Stimulated activated CD4-positive, alpha-beta T cell treated with anti-CD3 and anti-CD28 coated beads, Interleukin-4, amount 100 ng/mL, for 4 hours (primary cell): ENCODE results near the gene NF1.

ENCODE experiments used
- DNase-seq, 2 experiments: peaks; one replicate each; pipeline ENCODE4 v3.0.0-alpha.2; 2020

The NF1 gene

DNA sequence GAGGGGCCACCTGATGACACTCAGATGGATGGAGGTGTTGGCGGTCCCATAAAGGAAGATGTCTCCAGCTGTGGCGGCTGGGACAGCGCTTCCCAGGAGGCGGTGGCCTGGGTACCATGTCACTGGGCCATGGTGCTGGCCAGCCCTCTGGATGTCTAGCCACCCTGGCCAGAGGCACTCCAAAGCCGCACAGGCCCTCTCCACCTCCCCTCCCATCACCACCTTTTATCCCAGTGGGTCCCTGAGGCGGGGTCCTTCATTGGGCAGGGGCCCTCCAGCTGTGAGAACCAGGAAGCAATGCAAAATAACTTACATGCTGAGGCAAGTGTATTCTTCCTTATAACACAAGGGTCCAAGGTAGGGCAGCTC is 319.8 kb downstream of the NF1 start:
- no peak for DNase-seq

DNA sequence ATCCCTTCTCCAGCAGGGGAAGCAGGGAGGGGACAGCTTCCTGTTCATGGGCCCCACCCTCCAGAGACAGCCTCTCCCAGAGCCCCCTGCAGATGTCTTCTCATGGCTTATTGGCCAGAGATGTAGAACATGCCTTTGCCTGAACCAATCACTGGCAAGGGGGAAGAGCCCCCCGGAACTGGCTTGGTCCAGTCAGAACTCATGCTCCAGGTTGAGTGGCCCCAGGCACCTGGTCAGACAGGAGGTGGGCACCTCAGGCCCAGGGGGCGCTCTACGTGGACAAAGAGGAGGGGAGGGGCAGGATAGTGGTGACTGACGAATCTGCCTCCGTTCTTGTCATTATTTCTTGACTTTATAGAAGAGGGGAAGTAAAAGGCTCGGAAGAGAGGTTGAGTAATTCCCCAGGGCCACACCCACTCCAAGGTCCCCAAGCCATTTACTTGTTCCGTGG is 320.3 kb downstream of the NF1 start:
- DNase-seq: no peak

DNA sequence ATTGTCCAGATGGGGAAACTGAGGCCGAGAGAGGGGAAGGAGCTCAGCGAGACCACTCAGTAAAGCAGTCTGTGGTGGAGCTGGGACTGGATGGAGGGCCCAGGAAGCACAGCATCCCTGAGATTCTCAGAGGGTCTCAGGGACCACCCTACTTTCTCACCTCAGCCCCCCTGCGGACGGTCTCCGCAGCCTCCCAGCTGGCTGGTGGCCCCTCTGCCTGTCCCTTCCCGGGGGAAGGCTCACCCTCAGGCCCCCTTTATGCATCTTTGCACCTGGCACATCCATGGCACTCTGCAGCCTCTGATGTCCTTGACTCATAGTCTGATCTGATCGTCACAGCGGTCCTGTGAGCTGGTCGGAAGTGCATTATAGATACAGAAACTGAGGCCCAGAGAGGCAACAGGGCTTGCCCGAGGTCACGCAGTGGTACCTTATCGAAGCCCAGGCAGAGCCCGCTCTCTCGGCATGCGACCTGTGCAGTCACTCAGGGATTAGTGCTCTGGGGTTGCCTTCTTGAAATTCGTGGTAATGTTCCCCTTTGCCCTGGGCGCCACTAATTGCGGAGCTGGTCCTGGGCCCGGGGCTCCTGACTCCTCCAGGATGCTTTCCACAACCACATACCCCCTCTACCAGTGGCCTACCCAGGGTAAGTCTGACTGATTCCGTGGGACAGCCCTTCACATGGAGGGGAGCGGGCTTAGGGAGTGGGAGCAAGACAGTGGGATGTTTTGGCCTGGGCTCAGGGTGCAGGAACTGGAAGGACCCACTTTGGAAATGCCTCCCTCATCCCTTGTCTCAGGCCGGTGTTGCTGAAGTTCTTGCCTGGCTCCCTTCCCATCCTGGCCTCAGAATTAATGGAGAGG is 321.1 kb downstream of the NF1 start:
- DNase-seq: no peak

DNA sequence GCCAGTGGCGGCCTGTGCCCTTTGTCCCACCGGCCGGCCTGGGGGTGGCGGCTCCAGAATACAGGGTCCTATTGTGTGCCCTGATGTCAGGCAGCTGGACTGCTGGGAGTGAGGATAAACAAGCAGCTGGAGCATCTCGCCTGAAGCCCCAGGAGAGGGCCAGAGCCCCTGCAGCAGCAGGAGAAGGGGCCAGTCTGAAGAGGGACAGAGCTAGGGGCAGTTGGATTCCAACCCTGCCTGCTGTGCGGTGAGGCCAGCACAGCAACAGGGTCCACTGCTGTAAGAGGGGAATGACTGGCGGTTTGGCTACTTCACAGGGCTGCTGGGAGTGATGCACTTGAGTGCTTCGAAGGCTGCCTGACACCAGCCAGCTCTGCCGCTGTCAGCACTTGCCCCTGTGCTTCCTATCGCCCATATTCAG is 321.7 kb downstream of the NF1 start:
- no peak for DNase-seq

DNA sequence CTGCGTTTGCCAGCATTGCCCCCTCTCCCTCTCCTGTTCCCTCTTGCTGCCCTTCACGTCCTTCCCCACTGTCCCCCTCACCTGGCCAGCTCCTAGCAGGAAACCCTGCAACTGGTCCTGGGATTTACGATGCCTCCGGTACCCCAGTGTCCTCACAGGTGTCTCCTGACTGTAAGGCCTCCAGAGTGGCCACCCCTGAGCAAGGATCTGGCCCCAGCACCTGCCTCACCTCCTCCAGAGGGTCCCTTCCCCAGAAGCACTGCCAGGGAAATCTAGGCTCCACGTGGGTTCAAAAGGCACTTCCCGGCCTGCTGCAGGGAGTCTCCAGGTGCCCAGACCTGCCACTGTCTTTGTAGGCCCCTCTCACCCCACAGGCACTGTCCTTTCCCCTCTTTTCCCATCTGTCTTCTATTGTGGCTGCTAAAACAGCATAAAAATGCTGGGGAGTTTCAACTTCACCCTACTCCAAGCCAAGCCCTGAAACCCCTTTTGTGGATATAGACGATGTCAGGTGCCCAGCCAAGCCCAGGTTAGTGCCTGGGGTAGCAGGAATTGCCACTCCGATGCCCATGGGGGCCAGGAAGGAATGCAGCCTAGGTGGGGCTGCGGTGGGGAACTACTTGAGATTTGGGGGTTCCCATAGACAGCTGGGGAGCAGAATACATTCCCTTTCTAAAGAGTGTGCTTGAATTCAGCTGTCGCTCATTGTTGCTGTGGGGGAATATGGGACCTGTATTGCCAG is 322.4 kb downstream of the NF1 start:
- no peak for DNase-seq

DNA sequence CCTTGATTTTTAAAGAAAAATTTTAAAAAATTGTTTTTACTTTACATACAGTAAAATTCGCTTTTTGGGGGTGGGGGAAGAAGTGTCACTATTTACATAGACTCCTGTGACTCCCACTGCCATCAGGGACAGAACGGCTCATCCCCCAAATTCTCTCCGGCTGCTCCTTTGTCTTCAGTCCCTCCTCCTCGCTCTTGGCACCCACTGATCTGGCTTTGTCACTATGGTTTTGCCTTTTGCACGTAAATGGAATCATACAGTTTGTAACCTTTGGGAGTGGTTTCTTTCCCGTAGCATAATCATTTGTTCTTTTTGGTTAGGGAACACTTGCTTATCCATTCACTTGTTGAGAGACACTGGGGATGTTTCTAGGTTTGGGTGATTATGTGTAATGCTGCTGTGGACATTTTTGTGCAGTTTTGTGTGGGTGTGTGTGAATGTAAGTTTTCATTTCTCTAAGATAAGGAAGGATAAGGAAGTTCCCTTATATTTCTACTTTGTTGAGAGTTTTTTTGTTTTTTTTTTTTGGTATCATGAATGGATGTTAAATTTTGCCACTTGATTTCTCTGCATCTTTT is 324.1 kb downstream of the NF1 start:
- no peak for DNase-seq

DNA sequence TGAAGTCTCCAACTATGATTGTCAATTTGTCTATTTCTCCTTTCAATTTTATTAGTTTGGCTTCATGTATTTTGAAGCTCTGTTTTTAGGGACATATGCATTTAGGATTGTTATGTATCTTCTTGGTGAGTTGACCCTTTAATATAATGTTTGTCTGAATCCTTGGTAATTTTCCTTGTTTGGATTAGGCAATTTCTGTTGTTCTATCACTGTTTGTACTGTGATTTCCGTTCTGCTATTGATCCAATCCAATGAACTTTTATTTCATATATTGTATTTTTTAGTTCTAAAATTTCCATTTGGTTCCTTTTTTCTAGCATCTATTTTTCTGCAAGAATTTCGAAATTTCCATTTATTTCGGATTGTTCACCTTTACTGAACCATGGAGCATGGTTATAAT is 327.7 kb downstream of the NF1 start:
- no peak for DNase-seq

DNA sequence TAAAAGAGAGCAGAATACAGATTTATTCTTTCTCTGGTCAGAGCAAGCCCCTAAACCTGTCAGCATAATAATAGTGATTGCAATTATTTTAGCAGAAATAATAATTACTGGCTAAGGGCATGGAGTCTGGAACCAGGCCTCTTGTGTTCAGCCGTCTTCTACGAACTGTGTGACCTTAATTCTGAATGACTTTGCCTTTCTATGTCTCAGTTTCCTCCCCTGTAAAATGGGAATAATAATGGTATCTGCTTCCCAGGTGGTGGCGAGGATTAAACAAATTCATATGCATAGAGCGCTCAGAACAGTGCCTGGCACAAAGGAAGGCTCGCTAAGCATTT is 330.1 kb downstream of the NF1 start:
- DNase-seq: no peak

DNA sequence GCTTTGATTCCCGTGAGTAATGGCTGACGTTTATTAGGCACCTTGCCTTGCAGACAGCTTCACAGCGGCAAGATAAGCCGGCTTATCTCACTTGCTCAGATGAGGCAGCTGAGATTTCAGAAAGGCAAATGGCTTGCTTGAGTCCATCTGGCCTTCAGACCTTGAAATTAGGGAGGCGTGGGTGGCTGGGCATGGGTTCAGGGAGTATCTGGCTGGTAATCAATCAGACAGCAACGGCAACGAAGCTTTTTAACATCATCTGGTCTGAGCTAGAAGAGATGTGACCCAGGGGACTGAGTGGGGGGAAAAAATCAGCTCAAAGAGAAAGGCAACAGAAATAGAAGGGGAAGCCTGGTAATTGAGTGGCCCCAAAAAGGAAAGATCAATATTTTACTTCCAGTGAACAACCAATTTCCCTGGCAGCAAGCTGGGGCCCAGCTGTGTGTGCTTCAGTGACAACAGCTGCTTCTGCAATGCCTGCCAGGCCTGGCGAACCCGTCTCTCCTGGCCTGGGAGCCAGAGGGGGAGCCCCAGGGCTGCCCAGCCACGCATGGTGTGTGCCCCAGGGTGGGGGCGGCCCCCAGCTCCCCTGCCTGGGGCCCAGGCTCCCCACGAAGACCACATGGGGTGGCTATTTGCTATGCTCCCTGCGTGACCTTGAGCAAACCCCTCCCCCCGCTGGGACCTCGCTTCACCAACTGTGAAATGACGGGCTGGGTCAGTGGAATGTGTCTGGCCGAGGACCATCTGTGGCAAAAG is 330.7 kb downstream of the NF1 start:
- no peak for DNase-seq
